ENCODE measurements around the gene DPRX.

DNA sequence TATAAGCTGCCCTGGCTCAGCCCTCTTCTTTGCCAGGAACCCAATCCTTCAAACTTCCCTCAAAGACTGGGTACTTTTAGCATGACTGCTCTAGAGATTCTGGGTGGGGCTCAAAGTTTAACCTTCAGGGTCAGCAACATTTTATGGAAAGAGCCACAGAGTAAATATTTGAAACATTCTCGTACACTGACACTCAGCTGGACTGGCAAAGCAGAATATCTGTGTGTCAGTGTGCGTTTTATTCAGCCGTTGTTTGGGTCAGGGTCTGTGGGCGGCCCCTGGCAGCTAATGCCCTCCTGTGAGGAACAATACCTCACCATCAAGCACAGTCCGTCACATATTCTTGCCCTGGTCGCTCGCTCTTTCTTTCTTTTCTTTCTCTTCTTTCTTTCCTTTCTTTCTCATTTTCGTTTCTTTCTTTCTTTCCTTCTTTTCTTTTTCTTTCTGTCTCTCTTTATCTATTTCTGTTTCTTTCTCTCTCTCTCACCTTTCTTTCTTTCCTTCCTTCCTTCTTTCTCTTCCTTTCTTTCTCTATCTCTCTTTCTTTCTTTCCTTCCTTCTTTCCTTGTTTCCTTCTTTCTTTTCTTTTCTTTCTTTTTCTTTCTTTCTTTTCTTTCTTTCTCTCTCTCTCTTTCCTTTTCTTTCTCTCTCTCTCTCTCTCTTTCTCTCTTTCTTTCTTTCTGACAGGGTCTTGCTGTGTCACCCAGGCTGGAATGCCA is 10.7 kb downstream of the DPRX start:
- TF ChIP-seq, protein P1, sequence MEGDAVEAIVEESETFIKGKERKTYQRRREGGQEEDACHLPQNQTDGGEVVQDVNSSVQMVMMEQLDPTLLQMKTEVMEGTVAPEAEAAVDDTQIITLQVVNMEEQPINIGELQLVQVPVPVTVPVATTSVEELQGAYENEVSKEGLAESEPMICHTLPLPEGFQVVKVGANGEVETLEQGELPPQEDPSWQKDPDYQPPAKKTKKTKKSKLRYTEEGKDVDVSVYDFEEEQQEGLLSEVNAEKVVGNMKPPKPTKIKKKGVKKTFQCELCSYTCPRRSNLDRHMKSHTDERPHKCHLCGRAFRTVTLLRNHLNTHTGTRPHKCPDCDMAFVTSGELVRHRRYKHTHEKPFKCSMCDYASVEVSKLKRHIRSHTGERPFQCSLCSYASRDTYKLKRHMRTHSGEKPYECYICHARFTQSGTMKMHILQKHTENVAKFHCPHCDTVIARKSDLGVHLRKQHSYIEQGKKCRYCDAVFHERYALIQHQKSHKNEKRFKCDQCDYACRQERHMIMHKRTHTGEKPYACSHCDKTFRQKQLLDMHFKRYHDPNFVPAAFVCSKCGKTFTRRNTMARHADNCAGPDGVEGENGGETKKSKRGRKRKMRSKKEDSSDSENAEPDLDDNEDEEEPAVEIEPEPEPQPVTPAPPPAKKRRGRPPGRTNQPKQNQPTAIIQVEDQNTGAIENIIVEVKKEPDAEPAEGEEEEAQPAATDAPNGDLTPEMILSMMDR (IDR thresholded peaks at IDR 0.05) = no peak
- TF ChIP-seq POLR2A (IDR thresholded peaks at IDR 0.05) = no peak

Data from thyroid gland (tissue), 4 donors.